Suppressor macrophage (primary cell): ENCODE results near the gene C16orf90.

Source experiments
- DNase-seq, 4 experiments: peaks; one replicate each; pipeline ENCODE4 v3.0.0-alpha.2; 2020 to 2022
- total RNA-seq, 17 experiments: gene quantifications; one replicate each; lab custom pipeline; 2026; ENCODE audit warnings: mixed read lengths in 6 of 17, inconsistent platforms in 3 of 17; lab: John Stamatoyannopoulos, UW

The C16orf90 gene
- 0 to 0.33 (median 0) reads per million in 17 experiments for total RNA-seq

DNA sequence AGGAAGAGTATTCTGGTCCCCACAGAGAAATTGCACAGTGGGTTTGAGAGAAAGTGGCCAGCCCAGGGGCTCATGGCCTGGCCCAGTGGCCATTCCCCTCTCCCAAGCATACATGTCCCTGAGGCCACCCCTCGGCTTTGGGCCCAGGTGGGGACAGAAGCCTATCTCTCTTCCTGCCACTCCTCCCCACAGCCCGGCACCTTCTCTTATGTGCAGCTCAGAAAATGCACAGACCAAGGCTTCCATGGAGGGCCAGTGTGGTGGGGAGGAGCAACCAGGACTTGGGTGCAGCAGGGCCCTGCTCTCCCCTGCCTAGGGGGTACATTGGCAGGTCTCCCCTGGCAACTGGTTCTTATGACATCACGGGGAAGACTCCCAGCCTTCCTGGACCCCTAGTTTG, at the start of gene C16orf90:
C16orf90 (minus strand) TSS at position 314 of the 400 bp plus-strand sequence; CDS start at position 246, 68 bp downstream.
- no peak for DNase-seq

DNA sequence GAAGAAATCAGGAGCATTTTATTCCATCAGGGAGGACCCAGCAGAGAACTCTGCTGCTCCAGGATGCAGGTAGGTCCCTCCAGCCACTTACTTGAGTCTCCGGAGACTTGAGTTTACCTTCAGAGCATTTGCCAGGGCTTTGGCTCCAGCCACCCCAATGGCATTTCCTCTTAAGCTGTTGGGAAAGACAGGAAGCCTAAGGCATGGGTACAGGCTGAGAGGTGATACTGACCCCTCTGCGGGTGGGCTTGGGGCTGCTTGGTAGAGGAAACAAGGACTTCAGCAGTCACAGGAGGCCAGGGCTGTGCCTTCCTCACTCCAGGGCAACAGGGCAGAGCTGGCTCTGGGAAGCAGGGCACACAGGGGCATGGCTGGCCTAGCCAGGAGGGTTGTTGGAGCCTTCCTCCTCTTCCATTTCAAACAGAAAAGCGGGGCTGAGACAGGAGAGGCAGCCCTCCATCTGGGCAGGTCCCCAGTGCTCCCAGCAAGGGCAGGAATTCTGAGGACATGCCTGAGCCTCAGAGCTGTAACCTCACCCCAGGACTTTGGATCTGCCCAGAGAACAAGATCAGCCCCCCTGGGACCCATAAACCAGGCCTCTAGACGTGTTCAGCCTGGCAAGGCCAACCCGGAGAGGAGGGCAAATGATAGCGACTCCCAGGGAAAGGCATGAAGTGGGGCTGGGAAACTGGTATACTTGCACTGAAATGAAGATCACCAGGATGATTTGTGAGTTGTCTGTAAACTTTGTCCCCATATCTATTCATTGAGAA, 47.5 kb upstream of the C16orf90 start:
- no peak for DNase-seq

- no peak for DNase-seq
These were observed 46.4 kb upstream of the C16orf90 start for GRCh38 chr16:3541527-3542155.

DNA sequence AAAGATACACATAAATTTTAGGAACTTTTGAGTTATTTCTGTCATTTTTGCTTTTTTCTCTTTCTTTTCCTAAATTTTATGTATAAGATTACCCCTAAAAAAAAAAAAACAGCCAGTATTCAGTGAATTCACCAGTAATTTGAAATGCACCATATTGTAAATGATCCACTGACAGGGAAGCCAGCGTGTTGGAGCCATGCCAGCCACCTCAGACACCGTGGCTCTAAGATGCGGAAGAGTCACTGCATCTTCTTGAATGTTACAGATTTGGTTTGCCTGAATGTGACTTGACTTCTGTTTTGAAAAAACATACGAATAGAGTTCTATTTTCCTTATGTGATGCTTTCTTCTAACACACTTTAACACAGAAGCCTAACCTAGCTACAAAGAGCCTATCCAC, 42.9 kb upstream of the C16orf90 start:
- DNase-seq: no peak

- DNase-seq: no peak
These were observed 41.6 kb upstream of the C16orf90 start for GRCh38 chr16:3536851-3537250.

GRCh38 chr16:3536271-3536731, 41.0 kb upstream of the C16orf90 start:
- DNase-seq: no peak

GRCh38 chr16:3534126-3534525, 38.8 kb upstream of the C16orf90 start:
- DNase-seq: no peak

GRCh38 chr16:3532741-3533140, 37.5 kb upstream of the C16orf90 start:
- no peak for DNase-seq

GRCh38 chr16:3530371-3530914, 35.2 kb upstream of the C16orf90 start:
- no peak for DNase-seq

DNA sequence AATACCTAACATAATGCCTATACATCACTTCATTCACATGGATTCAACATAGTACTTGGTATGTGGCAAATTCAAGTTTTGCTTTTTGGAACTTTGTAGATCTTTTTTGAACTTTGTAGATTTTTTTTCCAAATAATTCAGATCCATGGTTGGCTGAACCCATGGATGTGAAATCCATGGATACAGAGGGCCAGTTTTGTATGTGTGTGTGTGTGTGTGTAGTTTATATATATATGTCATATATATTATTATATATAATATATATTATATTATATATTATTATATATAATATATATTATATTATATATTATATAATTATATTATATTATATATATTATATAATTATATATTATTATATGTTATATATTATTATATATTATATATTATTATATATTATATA, 33.9 kb upstream of the C16orf90 start:
- no peak for DNase-seq

GRCh38 chr16:3528406-3528805, 33.1 kb upstream of the C16orf90 start:
- DNase-seq: no peak

- peak; percentile 64 to 81 (median 70) for DNase-seq
These were observed 32.0 kb upstream of the C16orf90 start for GRCh38 chr16:3527216-3527829.

GRCh38 chr16:3525951-3526350, 30.7 kb upstream of the C16orf90 start:
- no peak for DNase-seq

GRCh38 chr16:3523281-3523680, 28.0 kb upstream of the C16orf90 start:
- DNase-seq: no peak

DNA sequence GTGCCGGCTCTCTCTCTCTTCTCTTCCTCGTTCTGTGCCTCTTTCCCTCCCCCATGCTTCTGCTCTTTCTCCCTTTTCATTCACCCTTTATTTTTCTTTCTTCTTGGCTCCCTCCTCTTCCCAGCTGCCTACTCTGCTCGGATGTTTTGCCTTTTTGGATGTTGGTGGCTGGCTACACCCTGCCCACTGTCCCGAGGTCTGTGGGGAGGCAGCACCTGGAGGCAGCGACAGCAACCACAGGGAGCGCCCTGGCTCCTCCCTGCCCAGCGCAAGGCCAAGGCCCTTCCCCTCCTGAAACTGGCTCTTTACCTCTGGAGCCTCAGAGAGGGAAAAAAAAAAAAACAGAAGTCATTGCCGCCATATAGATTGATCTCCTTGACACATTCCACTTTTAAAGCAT, 25.6 kb upstream of the C16orf90 start:
- DNase-seq: no peak

DNA sequence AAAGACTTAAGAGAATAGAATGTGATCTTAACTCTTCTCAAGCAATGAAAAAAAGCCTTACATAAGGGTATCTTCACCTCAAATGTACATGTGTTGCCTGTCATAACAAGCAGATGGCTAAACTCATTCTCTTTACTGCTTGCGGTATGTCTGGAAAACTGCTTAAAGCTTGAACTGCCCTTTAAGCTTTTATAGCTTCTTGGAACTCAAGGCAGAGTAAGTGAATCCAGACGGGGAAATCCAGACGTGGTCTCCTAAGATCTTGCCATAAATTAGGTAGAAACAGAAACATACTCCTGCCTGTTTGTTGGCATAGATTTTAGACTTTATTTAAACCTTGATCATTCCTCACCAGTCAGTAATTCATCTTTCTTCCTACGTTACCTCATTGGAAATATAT, 25.1 kb upstream of the C16orf90 start:
- no peak for DNase-seq

- DNase-seq: no peak
These were observed 24.3 kb upstream of the C16orf90 start for GRCh38 chr16:3519581-3519980.

- DNase-seq: no peak
These were observed 23.7 kb upstream of the C16orf90 start for GRCh38 chr16:3518986-3519348.

GRCh38 chr16:3518292-3518985, 23.1 kb upstream of the C16orf90 start:
- DNase-seq: no peak

- no peak for DNase-seq
These were observed 20.6 kb upstream of the C16orf90 start for GRCh38 chr16:3515897-3516296.

- no peak for DNase-seq
These were observed 19.3 kb upstream of the C16orf90 start for GRCh38 chr16:3514621-3515020.

DNA sequence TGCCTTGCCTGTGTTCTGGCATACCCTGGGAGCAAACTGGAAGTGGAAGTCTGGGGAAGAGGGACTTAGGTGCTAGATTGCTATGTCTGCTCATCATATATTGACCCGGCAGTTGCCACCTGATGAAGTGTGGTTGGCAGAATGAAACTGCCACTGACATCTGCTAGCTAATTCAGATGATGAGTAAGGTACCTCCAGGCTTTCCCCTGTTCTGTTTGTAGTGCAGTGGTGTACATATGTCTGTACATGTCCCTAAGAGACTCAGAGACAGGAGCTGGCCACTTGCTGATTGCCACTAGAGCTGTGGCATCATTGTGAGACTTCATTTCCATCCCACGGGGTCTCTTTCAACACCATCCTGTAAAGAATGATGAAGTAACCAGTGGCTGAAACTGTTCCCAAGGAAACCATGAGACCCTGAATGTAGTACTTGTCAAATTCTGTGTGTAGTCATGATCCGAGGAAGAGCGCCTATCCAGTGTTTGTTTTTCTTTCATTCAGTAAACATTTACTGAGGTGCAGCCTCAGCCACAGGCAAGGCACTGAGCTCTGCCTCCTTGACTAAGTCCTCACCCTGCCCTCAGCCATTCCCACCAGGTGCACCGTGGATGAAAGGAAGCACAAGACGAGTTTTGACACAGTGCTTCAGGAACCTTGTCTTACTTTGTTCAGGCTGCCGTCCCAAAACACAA, 18.7 kb upstream of the C16orf90 start:
- DNase-seq: no peak
